Subcutaneous adipose tissue (tissue), 4 donors: ENCODE measurements around the gene TSPAN11. TPM values are rescaled to one million over a fixed set of nuclear protein-coding genes. Genes with fewer than 3 reads are reported as not detected.

Experiments
- CTCF ChIP-seq: fragments of 450-650 bp; IDR thresholded peaks from one replicate; pipeline ENCODE4 v1.5.1; 2016; ENCODE audit warnings: low read depth, mild to moderate bottlenecking, control low read depth, antibody characterized with exemption, moderate library complexity
- total RNA-seq, 4 donors: library from RNA; depleted of rRNA; stranded (reverse); fragments of >200 nt; gene quantifications; one replicate each; pipeline ENCODE4 v1.1.0, GENCODE V29; 2016

The TSPAN11 gene
- total RNA-seq, 4 donors from 2014 or later: 0.19 to 1.4 (median 0.22) TPM; not detected in 1

GRCh38 chr12:30969006-30969405, 42.5 kb downstream of the TSPAN11 start:
- TF ChIP-seq CTCF: no peak

GRCh38 chr12:30969606-30970395, 43.3 kb downstream of the TSPAN11 start:
- no peak for TF ChIP-seq CTCF

- no peak for TF ChIP-seq CTCF
These were observed 44.1 kb downstream of the TSPAN11 start for GRCh38 chr12:30970559-30971197.

- no peak for TF ChIP-seq CTCF
These were observed 45.5 kb downstream of the TSPAN11 start for GRCh38 chr12:30972035-30972434.

GRCh38 chr12:30973175-30973574, 46.6 kb downstream of the TSPAN11 start:
- no peak for TF ChIP-seq CTCF

- no peak for TF ChIP-seq CTCF
These were observed 47.3 kb downstream of the TSPAN11 start for GRCh38 chr12:30973830-30974229.

- no peak for TF ChIP-seq CTCF
These were observed 48.4 kb downstream of the TSPAN11 start for GRCh38 chr12:30974746-30975500.
